HG03460 (cell line): Measurements from ENCODE around the gene BBS5.
"Not testable (repeated sequence)": the region's sequence is repeated elsewhere in the genome, so short reads cannot be mapped to it uniquely, and the experiment has no call there.

Experiments used
- ATAC-seq: cut with Tn5 transposase; IDR thresholded peaks from one replicate; pipeline ENCODE4 v1.9.1; 2021; ENCODE audit not compliant: unreplicated experiment

BBS5 gene

DNA sequence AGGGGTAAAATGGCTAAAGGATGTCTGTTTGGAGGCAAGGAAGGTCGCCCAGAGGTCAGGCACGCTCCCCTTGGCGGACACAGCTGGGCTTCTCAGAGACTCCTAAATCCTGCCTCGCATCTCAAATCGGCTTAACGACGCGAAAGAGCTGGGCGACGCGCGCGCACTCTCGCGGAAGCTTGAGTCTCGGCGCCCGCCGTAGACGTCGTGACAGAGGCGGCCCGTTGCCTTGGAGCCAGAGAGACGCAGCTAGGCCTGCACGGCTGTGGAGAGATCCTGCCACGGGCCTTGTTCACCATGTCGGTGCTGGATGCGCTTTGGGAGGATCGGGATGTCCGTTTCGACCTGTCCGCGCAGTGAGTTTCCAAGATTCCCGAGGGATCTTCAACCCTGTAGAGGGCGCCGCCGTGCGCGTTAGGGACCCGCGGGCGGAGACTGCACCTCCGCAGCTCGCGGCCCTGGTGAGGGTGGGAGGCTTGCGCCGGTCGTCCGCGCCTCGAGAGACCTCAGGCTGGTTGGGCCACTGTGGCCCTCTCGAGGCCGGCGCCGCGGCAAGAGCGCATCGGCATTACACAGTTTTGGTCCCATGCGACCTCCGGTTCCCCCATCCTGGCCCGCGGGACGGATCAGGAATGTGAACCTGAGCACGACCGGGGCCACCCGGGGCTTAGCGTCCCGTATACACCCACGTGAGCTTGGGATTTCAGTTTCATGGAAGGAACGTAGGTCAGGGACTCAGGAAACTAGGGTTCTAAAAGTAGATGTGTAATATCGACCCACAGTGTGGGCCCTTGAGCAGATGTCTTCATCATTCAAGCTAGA, at the start of gene BBS5:
Gene BBS5, plus strand, starts transcription at position 238 of the 822 bp plus-strand sequence. Its CDS starts 60 bp downstream, at position 298.
- ATAC-seq, result peak; percentile 94

DNA sequence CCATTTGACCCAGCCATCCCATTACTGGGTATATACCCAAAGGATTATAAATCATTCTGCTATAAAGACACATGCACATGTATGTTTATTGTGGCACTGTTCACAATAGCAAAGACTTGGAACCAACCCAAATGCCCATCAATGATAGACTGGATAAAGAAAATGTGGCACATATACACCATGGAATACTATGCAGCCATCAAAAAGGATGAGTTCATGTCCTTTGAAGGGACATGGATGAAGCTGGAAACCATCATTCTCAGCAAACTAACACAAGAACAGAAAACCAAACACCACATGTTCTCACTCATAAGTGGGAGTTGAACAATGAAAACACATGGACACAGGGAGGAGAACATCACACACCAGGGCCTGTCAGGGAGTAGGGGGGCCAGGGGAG, 47.5 kb upstream of the BBS5 start:
- ATAC-seq, result not testable (repeated sequence)

DNA sequence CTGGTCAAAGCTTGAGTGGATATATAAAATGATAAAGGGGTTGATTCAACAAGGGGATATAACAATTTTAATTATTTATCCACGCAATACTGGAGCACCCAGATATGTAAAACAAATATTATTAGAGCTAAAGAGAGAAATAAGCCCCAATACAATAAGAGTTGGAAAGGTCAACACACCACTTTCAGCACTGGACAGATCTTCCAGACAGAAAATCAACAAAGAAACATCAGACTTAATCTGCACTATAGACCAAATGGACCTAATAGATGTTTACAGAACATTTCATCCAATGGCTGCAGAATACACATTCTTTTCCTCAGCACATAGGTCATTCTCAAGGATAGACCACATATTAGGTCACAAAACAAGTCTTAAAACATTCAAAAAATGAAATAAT, 45.1 kb upstream of the BBS5 start:
- ATAC-seq, result not testable (repeated sequence)

- ATAC-seq, result no peak
Observed at GRCh38 chr2:169438466-169439072, 40.7 kb upstream of the BBS5 start.

DNA sequence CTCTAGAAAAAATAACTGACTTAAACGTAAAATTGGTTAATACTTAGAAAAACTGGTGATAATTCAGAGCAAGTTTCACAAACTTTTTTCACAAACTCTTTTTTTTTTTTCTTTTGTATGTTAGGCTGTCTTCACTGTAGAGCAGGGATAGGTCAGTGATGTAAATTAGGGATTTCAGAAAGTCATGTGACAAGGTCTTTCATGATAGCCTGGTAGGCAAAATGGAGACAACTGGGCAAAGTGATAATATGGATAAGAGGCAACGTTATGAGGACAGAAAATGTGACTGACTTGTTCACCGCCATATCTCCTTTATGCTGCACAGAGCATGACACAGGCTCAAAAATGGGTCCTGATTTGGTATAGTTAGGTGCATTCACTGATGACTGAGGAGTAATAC, 39.4 kb upstream of the BBS5 start:
- ATAC-seq, result no peak

- ATAC-seq, result no peak
Observed at GRCh38 chr2:169446452-169446851, 32.8 kb upstream of the BBS5 start.

DNA sequence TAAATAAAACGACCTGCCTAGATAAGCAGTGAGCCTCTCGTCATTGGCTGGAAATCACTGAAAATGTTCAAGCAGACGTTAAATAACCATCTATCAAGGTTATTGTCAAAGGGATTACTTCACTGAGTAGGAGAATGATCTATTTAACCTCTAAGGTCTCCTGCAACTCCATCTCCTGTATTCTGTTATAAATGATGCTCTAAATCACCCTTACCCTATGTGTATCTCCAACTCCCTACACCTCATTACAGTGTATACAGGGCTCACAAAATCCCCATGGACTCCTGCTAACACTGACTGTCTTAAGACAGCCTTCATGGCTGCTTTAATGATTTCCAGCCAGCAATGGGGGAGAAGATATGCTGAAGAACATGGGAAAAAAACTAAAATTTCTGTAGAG, 31.0 kb upstream of the BBS5 start:
- ATAC-seq, result no peak

GRCh38 chr2:169448865-169449264, 30.4 kb upstream of the BBS5 start:
- ATAC-seq, result no peak

DNA sequence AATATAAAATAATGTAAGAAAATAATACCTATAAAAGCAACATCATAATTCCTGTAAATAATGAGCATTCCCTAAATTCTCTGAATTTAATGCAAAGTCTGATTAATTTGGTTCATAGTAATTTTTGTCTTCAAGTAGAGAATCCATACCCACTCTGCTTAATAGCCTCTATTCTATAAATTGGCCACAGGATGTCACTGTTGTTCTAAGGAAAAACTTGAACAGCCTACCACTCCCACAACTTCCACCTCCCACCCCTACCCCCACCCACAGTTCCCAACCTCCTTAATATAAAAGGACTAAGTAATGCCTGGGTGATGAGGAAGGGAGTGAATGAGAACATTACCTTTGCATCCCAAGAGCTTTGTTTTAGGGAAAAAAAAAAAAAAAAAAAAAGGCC, 27.2 kb upstream of the BBS5 start:
- no peak for ATAC-seq

- ATAC-seq, result not testable (repeated sequence)
Observed at GRCh38 chr2:169453044-169453443, 26.2 kb upstream of the BBS5 start.

DNA sequence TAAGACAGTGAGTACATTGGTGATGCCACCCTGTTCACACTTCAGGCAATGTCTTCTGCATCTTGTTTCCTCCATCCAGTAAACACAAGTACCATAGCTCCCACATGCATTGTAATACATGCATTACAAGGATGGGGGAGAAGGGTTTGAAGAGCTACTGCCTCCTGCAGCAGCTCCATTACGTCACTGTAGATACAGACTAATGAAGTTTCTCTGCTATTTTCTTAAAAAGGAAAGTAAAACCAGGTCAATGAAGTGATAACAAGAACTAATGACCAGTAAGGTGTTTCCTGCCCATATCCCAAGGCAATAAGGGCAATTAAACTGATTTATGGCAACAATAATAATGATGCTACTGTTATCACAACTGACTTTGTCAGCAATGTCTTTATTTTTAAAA, 18.2 kb upstream of the BBS5 start:
- ATAC-seq, result no peak

- ATAC-seq, result no peak
Observed at GRCh38 chr2:169462896-169463695, 16.2 kb upstream of the BBS5 start.

DNA sequence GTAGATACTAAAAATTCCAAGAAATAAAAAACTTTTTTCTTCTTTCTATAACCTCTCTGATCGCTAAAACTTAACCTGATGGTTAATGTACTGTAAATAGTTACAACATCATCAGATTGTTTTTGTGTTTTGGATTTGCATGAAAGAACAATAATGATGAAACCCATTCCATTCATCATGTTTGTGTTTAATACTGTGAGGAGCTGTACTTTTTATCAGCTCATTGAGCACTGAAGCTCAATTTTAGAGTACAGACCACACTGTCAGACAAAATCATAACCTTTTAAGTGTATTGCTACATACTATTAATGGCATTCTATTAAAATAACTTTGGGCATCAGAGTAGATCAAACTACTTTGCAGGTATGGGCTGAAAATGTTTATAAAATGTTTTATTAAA, 14.8 kb upstream of the BBS5 start:
- ATAC-seq, result no peak

DNA sequence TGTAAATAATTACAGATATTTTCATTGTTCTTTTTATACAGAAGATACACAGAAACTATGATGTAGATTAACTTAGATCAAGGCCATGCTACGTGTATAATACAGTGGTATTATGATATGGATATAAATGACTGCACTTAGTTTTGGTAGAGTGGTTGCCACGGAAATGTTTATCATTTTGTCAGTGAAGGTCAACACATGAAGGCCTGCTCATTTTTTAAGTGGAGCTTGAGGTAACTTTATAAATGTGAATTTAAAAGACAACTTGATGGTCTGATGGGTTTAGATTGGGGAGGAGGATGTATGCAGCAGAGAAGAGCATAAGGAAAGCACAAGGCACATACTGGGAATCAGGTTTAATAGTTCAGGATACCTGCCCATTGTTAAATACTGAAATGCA, 14.4 kb upstream of the BBS5 start:
- ATAC-seq, result no peak

DNA sequence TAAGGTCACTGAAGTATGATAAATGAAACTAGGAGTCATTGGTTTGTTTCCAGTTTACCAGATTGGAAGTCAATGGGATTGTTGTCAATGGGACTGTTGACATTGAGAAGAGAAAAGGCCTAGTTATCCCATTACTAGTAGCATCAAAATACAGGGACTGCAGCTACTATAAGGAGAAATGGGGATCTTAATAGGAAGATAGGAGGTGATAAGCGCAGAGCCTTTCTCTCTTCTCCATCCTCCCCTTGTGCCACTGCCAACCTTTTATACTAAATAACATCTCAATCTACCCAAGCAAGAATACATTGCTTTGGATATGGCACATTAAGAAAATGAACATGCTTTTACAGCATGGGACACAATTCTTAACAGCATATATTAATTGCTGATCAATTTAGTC, 10.5 kb upstream of the BBS5 start:
- no peak for ATAC-seq

GRCh38 chr2:169469952-169470572, 9.2 kb upstream of the BBS5 start:
- ATAC-seq, result no peak

DNA sequence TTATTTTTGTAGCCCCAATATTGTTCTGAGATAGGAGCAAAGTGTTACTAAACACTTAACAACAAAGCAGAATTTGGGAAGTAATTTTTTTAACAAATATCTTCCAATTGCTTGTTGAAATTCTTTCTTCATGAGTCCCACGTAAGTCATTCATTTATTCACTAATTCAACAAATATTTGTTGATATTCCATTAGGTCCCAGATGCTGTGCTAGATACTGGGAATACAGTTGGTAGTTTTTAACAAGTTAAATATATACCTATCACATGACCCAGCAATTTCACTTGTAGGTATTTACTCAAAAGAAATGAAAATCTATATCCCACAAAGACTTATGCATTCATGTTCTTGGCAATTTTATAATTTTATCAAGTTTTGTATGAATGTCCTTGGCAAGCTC, 7.0 kb upstream of the BBS5 start:
- ATAC-seq, result no peak

DNA sequence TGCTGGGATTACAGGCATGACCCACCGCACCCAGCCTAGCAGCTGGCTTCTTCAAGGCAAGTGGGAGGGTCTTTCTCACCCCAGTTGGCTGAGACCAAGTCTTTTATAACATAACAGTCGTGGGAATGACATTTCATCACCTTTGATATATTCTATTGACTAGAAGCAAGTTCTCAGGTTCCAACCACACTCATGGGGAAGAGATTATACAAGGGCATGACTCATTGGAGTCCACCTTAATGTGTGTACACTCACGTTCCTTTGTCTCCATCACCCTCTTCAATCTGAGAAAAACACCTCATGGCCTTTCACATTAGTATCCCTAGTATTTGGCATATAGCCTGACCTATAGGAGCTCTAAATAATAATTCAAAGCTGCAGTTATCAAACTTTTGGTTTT, 2.8 kb upstream of the BBS5 start:
- no peak for ATAC-seq

DNA sequence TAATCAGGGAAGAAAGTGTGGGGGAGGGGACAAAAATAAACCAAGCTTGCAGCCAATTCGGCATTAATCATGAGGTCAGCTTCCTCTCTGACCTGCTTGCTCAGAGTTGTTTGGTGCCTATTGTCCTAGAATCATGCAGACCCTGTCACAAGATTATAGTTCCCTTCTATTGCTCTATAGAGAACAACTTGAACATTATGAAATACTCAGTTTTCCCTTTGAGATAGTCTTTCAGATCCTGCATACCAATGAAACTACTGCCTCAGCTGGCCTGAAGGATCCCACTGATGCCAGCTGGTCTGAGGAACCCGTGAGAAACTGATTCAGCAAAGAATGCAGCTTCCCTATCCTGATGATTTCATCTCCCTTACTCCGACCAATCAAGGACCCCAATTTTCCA, 955 bp upstream of the BBS5 start:
- ATAC-seq, result no peak

- ATAC-seq, result no peak
Observed at GRCh38 chr2:169478745-169479256, 493 bp upstream of the BBS5 start.

DNA sequence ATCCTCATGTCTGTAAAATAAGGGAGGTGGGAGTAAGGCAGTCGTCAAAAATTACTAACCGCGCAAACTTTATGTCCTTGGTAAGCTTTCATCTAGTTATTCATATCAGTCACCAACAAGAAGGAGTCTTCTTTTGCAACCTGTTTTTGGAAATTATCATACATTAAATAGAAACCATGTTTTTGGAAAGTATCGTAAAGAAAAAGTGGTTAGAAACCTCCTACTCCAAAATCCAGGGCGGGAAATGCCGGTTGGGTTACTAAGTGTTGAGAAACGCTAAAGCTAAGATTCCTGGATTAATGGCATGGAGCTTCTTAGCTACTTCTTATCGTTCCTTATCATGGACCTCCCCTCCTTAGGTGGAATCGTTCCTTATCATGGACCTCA, 778 bp downstream of the BBS5 start:
- no peak for ATAC-seq
